Skin epidermis (tissue), 12 donors: ENCODE data around the gene KCNJ4.
"Not testable (repeated sequence)": the region's sequence is repeated elsewhere in the genome, so short reads cannot be mapped to it uniquely, and the experiment has no call there.

Experiments
- H3K27ac ChIP-seq, 21 experiments: fragments of 200-600 bp; sonication (generic) in 11 of 21; one replicate each; pipeline ENCODE4 v1.5.0; 2020; ENCODE audit warnings: mild to moderate bottlenecking in 3 of 21, inconsistent platforms in 2 of 21, moderate library complexity in 2 of 21
- H3K4me3 ChIP-seq, 7 experiments: fragments of 200-600 bp; sonication (generic) in 2 of 7; one replicate each; pipeline ENCODE4 v1.5.0; 2020; ENCODE audit warnings: inconsistent platforms in 2 of 7, mild to moderate bottlenecking in 2 of 7, moderate library complexity in 1 of 7

The KCNJ4 gene

GRCh38 chr22:38474003-38474607 lies 19.1 kb upstream of the KCNJ4 start:
- Histone ChIP-seq H3K27ac (no peak overlapping the region), H3K4me3 (no peak overlapping the region)

GRCh38 chr22:38471237-38471636 lies 16.2 kb upstream of the KCNJ4 start:
- Histone ChIP-seq H3K27ac (no peak overlapping the region), H3K4me3 (no peak overlapping the region)

- not testable (repeated sequence) for H3K27ac ChIP-seq, H3K4me3 ChIP-seq
Measured at GRCh38 chr22:38470179-38470578, 15.2 kb upstream of the KCNJ4 start.

- peak overlapping the region in 1 of 21 experiments; percentile 8 for H3K27ac ChIP-seq
- peak overlapping the region in 2 of 7 experiments; percentile 43 to 49 for H3K4me3 ChIP-seq
Measured at GRCh38 chr22:38469306-38469781, 14.3 kb upstream of the KCNJ4 start.

GRCh38 chr22:38468443-38469305 lies 13.7 kb upstream of the KCNJ4 start:
- H3K27ac ChIP-seq, result peak overlapping the region in 16 of 21 experiments; percentile 11 to 92 (median 66)

GRCh38 chr22:38467904-38468442 lies 13.0 kb upstream of the KCNJ4 start, which contains the start of gene KDELR3:
Gene KDELR3, plus strand, starts transcription at chr22:38468096. Its CDS starts 138 bp downstream, at chr22:38468234.
- peak within 1 kb of the TSS; percentile 27 to 51 (median 45) for H3K4me3 ChIP-seq

More at GRCh38 chr22:38468443-38469305, 13.7 kb upstream of the KCNJ4 start:
- H3K4me3 ChIP-seq, result peak overlapping the region; percentile 27 to 51 (median 45)

GRCh38 chr22:38467438-38467903 lies 12.5 kb upstream of the KCNJ4 start:
- Histone ChIP-seq H3K27ac (peak overlapping the region in 13 of 21 experiments; percentile 14 to 87 (median 64)), H3K4me3 (peak overlapping the region; percentile 27 to 51 (median 45))

More at GRCh38 chr22:38467904-38468442, 13.0 kb upstream of the KCNJ4 start, which contains the start of gene KDELR3:
- H3K27ac ChIP-seq, result peak within 1 kb of the TSS in 18 of 21 experiments; percentile 11 to 92 (median 63)

GRCh38 chr22:38465673-38466490 lies 10.9 kb upstream of the KCNJ4 start:
- Histone ChIP-seq H3K4me3 (no peak overlapping the region), H3K27ac (no peak overlapping the region)

GRCh38 chr22:38464992-38465672 lies 10.1 kb upstream of the KCNJ4 start:
- Histone ChIP-seq H3K4me3 (no peak overlapping the region), H3K27ac (no peak overlapping the region)

GRCh38 chr22:38462960-38463784 lies 8.2 kb upstream of the KCNJ4 start:
- Histone ChIP-seq H3K27ac (no peak overlapping the region), H3K4me3 (no peak overlapping the region)

- H3K27ac ChIP-seq, result no peak overlapping the region
- H3K4me3 ChIP-seq, result no peak overlapping the region
Measured at GRCh38 chr22:38461414-38462081, 6.5 kb upstream of the KCNJ4 start.

GRCh38 chr22:38461057-38461413 lies 6.0 kb upstream of the KCNJ4 start:
- no peak overlapping the region for H3K4me3 ChIP-seq
- H3K27ac ChIP-seq, result no peak overlapping the region

GRCh38 chr22:38460426-38460840 lies 5.4 kb upstream of the KCNJ4 start:
- Histone ChIP-seq H3K27ac (no peak overlapping the region), H3K4me3 (no peak overlapping the region)

- no peak overlapping the region for H3K4me3 ChIP-seq
- H3K27ac ChIP-seq, result no peak overlapping the region
Measured at GRCh38 chr22:38456841-38457699, 2.1 kb upstream of the KCNJ4 start.

- peak overlapping the region in 1 of 7 experiments; percentile 25 for H3K4me3 ChIP-seq
- no peak overlapping the region for H3K27ac ChIP-seq
Measured at GRCh38 chr22:38456272-38456835, 1.4 kb upstream of the KCNJ4 start.
